ENCODE measurements around the gene B3GALT5.

Gene B3GALT5

GRCh38 chr21:39648879-39649278, 36.1 kb downstream of the B3GALT5 start:
- no peak for DNase-seq

- DNase-seq: no peak
These were observed 36.8 kb downstream of the B3GALT5 start for GRCh38 chr21:39649526-39649925.

GRCh38 chr21:39650306-39650705, 37.6 kb downstream of the B3GALT5 start:
- DNase-seq: no peak

- DNase-seq: no peak
These were observed 38.1 kb downstream of the B3GALT5 start for GRCh38 chr21:39650801-39651200.

GRCh38 chr21:39651206-39651605, 38.5 kb downstream of the B3GALT5 start:
- DNase-seq: no peak

- no peak for DNase-seq
These were observed 42.2 kb downstream of the B3GALT5 start for GRCh38 chr21:39654951-39655350.

GRCh38 chr21:39655589-39655988, 42.8 kb downstream of the B3GALT5 start:
- DNase-seq: no peak

GRCh38 chr21:39656209-39656608, 43.5 kb downstream of the B3GALT5 start:
- no peak for DNase-seq

- no peak for DNase-seq
These were observed 44.5 kb downstream of the B3GALT5 start for GRCh38 chr21:39657091-39657689.

GRCh38 chr21:39658066-39658465, 45.3 kb downstream of the B3GALT5 start:
- DNase-seq: no peak

- DNase-seq: no peak
These were observed 46.5 kb downstream of the B3GALT5 start for GRCh38 chr21:39659070-39659815.

GRCh38 chr21:39660191-39660980, 47.6 kb downstream of the B3GALT5 start:
- no peak for DNase-seq

GRCh38 chr21:39661121-39661520, 48.4 kb downstream of the B3GALT5 start:
- no peak for DNase-seq

GRCh38 chr21:39661740-39662139, 49.0 kb downstream of the B3GALT5 start:
- DNase-seq: no peak

- no peak for DNase-seq
These were observed 49.7 kb downstream of the B3GALT5 start for GRCh38 chr21:39662411-39662953.

- DNase-seq: no peak
These were observed 50.3 kb downstream of the B3GALT5 start for GRCh38 chr21:39663066-39663465.

GRCh38 chr21:39663742-39664492, 51.2 kb downstream of the B3GALT5 start:
- DNase-seq: no peak

GRCh38 chr21:39664586-39664985, 51.8 kb downstream of the B3GALT5 start:
- no peak for DNase-seq

- DNase-seq: no peak
These were observed 53.3 kb downstream of the B3GALT5 start for GRCh38 chr21:39666026-39666425.

- no peak for DNase-seq
These were observed 54.1 kb downstream of the B3GALT5 start for GRCh38 chr21:39666681-39667315.

- DNase-seq: no peak
These were observed 54.7 kb downstream of the B3GALT5 start for GRCh38 chr21:39667353-39667891.

GRCh38 chr21:39668369-39668768, 55.6 kb downstream of the B3GALT5 start:
- DNase-seq: no peak
